ENCODE measurements around the gene HTR6.

HTR6 gene

GRCh38 chr1:19658186-19658585 is 6.5 kb upstream of the HTR6 start:
- Mint-ChIP-seq H3K27me3 (no peaks in the 10 kb centered on the region), H3K4me1 (ENCODE audit: low read depth) (peaks cover 12% of the 10 kb centered on the region), H3K27ac (no peak overlapping the region), H3K4me3 (no peak overlapping the region), H3K36me3 (peaks cover 6% of the 10 kb centered on the region), H3K9me3 (ENCODE audit: low read depth) (no peaks in the 10 kb centered on the region)

- H3K36me3 Mint-ChIP-seq = peaks cover 2% of the 10 kb centered on the region
- no peaks in the 10 kb centered on the region for H3K9me3 Mint-ChIP-seq (ENCODE audit: low read depth)
- H3K4me3 Mint-ChIP-seq = no peak overlapping the region
- no peak overlapping the region for H3K27ac Mint-ChIP-seq
- peaks cover 24% of the 10 kb centered on the region for H3K4me1 Mint-ChIP-seq (ENCODE audit: low read depth)
- peaks cover 7% of the 10 kb centered on the region for H3K27me3 Mint-ChIP-seq
These were observed 2.9 kb upstream of the HTR6 start for GRCh38 chr1:19661721-19662228.

- Mint-ChIP-seq H3K36me3 (peaks cover 2% of the 10 kb centered on the region), H3K27me3 (peaks cover 8% of the 10 kb centered on the region), H3K4me1 (ENCODE audit: low read depth) (peaks cover 24% of the 10 kb centered on the region), H3K27ac (no peak overlapping the region), H3K4me3 (no peak overlapping the region), H3K9me3 (ENCODE audit: low read depth) (no peaks in the 10 kb centered on the region)
These were observed 2.4 kb upstream of the HTR6 start for GRCh38 chr1:19662313-19662712.

GRCh38 chr1:19665186-19665495 is 466 bp downstream of the HTR6 start:
- Mint-ChIP-seq H3K9me3 (ENCODE audit: low read depth) (no peaks in the 10 kb centered on the region), H3K4me1 (ENCODE audit: low read depth) (peaks cover 18% of the 10 kb centered on the region), H3K27ac (no peak overlapping the region), H3K4me3 (peak overlapping the region; percentile 56), H3K27me3 (peaks cover 8% of the 10 kb centered on the region), H3K36me3 (no peaks in the 10 kb centered on the region)

GRCh38 chr1:19665496-19666465 is 1.1 kb downstream of the HTR6 start:
- no peaks in the 10 kb centered on the region for H3K36me3 Mint-ChIP-seq
- no peaks in the 10 kb centered on the region for H3K9me3 Mint-ChIP-seq (ENCODE audit: low read depth)
- peaks cover 18% of the 10 kb centered on the region for H3K4me1 Mint-ChIP-seq (ENCODE audit: low read depth)
- no peak overlapping the region for H3K27ac Mint-ChIP-seq
- peaks cover 8% of the 10 kb centered on the region for H3K27me3 Mint-ChIP-seq
- H3K4me3 Mint-ChIP-seq = peak overlapping the region; percentile 81

GRCh38 chr1:19668888-19669287 is 4.2 kb downstream of the HTR6 start:
- Mint-ChIP-seq H3K27me3 (peaks cover 8% of the 10 kb centered on the region), H3K4me3 (no peak overlapping the region), H3K27ac (no peak overlapping the region), H3K36me3 (no peaks in the 10 kb centered on the region), H3K9me3 (ENCODE audit: low read depth) (no peaks in the 10 kb centered on the region), H3K4me1 (ENCODE audit: low read depth) (peaks cover 8% of the 10 kb centered on the region)

GRCh38 chr1:19670787-19671186 is 6.1 kb downstream of the HTR6 start:
- no peak overlapping the region for H3K4me3 Mint-ChIP-seq
- no peaks in the 10 kb centered on the region for H3K9me3 Mint-ChIP-seq (ENCODE audit: low read depth)
- H3K27me3 Mint-ChIP-seq = peaks cover 6% of the 10 kb centered on the region
- peaks cover 4% of the 10 kb centered on the region for H3K4me1 Mint-ChIP-seq (ENCODE audit: low read depth)
- H3K36me3 Mint-ChIP-seq = no peaks in the 10 kb centered on the region
- H3K27ac Mint-ChIP-seq = no peak overlapping the region

- H3K9me3 Mint-ChIP-seq (ENCODE audit: low read depth) = no peaks in the 10 kb centered on the region
- H3K27me3 Mint-ChIP-seq = no peaks in the 10 kb centered on the region
- H3K4me1 Mint-ChIP-seq (ENCODE audit: low read depth) = no peaks in the 10 kb centered on the region
- no peak overlapping the region for H3K27ac Mint-ChIP-seq
- no peak overlapping the region for H3K4me3 Mint-ChIP-seq
- H3K36me3 Mint-ChIP-seq = no peaks in the 10 kb centered on the region
These were observed 7.6 kb downstream of the HTR6 start for GRCh38 chr1:19672237-19672636.

- no peaks in the 10 kb centered on the region for H3K4me1 Mint-ChIP-seq (ENCODE audit: low read depth)
- H3K27me3 Mint-ChIP-seq = no peaks in the 10 kb centered on the region
- H3K36me3 Mint-ChIP-seq = no peaks in the 10 kb centered on the region
- H3K9me3 Mint-ChIP-seq (ENCODE audit: low read depth) = no peaks in the 10 kb centered on the region
- no peak overlapping the region for H3K27ac Mint-ChIP-seq
- no peak overlapping the region for H3K4me3 Mint-ChIP-seq
These were observed 11.1 kb downstream of the HTR6 start for GRCh38 chr1:19675797-19676196.

GRCh38 chr1:19676438-19676922 is 11.8 kb downstream of the HTR6 start:
- H3K4me1 Mint-ChIP-seq (ENCODE audit: low read depth) = no peaks in the 10 kb centered on the region
- no peak overlapping the region for H3K4me3 Mint-ChIP-seq
- H3K36me3 Mint-ChIP-seq = no peaks in the 10 kb centered on the region
- no peaks in the 10 kb centered on the region for H3K27me3 Mint-ChIP-seq
- H3K27ac Mint-ChIP-seq = no peak overlapping the region
- H3K9me3 Mint-ChIP-seq (ENCODE audit: low read depth) = no peaks in the 10 kb centered on the region

- H3K36me3 Mint-ChIP-seq = no peaks in the 10 kb centered on the region
- no peak overlapping the region for H3K4me3 Mint-ChIP-seq
- no peaks in the 10 kb centered on the region for H3K4me1 Mint-ChIP-seq (ENCODE audit: low read depth)
- no peaks in the 10 kb centered on the region for H3K27me3 Mint-ChIP-seq
- H3K27ac Mint-ChIP-seq = no peak overlapping the region
- H3K9me3 Mint-ChIP-seq (ENCODE audit: low read depth) = no peaks in the 10 kb centered on the region
These were observed 13.8 kb downstream of the HTR6 start for GRCh38 chr1:19678493-19678892.

GRCh38 chr1:19678931-19679453 is 14.3 kb downstream of the HTR6 start:
- Mint-ChIP-seq H3K9me3 (ENCODE audit: low read depth) (no peaks in the 10 kb centered on the region), H3K4me3 (no peak overlapping the region), H3K4me1 (ENCODE audit: low read depth) (no peaks in the 10 kb centered on the region), H3K27me3 (no peaks in the 10 kb centered on the region), H3K27ac (no peak overlapping the region), H3K36me3 (no peaks in the 10 kb centered on the region)

GRCh38 chr1:19679691-19680090 is 15.0 kb downstream of the HTR6 start:
- Mint-ChIP-seq H3K4me3 (no peak overlapping the region), H3K4me1 (ENCODE audit: low read depth) (no peaks in the 10 kb centered on the region), H3K27me3 (no peaks in the 10 kb centered on the region), H3K9me3 (ENCODE audit: low read depth) (no peaks in the 10 kb centered on the region), H3K27ac (no peak overlapping the region), H3K36me3 (no peaks in the 10 kb centered on the region)

- Mint-ChIP-seq H3K27me3 (no peaks in the 10 kb centered on the region), H3K9me3 (ENCODE audit: low read depth) (no peaks in the 10 kb centered on the region), H3K36me3 (no peaks in the 10 kb centered on the region), H3K27ac (no peak overlapping the region), H3K4me3 (no peak overlapping the region), H3K4me1 (ENCODE audit: low read depth) (no peaks in the 10 kb centered on the region)
These were observed 16.0 kb downstream of the HTR6 start for GRCh38 chr1:19680644-19681043.

GRCh38 chr1:19682257-19682656 is 17.6 kb downstream of the HTR6 start:
- Mint-ChIP-seq H3K27ac (no peak overlapping the region), H3K4me3 (no peak overlapping the region), H3K27me3 (no peaks in the 10 kb centered on the region), H3K4me1 (ENCODE audit: low read depth) (peaks cover 6% of the 10 kb centered on the region), H3K36me3 (no peaks in the 10 kb centered on the region), H3K9me3 (ENCODE audit: low read depth) (no peaks in the 10 kb centered on the region)

Measured in activated naive CD8-positive, alpha-beta T cell (primary cell).